GM18858 (cell line): Measurements from ENCODE around the gene MAGI3.
"Not testable (repeated sequence)": the region's sequence is repeated elsewhere in the genome, so short reads cannot be mapped to it uniquely, and the experiment has no call there.

ENCODE experiments used
- ATAC-seq: cut with Tn5 transposase; IDR thresholded peaks from one replicate; pipeline ENCODE4 v1.9.1; 2021; ENCODE audit not compliant: unreplicated experiment

Gene MAGI3

DNA sequence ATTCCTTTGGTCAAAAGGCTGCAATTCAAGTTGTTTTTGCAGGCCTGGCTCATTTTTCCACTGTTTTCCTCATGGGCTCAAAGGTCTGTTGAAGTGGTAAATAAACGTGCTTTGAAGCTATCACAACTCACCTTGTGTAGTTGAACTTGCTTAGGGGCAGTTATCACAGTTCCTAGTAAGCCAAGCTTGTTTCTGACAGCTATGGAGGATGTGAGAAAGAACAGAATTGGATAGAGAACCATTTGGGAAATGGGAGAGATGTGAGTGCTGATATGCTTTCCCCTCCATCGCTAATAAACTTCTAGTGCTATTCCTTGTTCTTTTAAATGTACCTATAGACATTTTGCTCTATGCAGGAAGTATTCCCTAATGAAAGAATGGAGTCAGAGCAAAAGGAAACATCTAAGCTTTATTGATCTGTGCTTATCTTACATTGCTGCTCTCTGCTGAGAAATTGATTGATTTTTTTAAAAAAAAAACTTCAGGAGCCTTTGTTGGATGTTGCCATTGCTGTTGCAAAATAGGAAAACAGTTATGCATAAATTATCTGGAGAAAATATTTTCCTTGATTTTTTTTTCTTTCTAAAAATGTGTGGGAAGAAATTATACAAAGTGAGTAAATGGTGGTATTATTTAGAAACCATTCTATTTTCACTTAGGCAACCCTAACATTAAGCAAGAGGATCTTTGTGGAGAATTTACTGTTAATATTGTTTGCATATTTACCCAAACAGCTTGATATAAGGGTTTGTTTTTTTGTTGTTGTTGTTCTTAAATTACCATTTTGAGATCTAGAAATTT is 118.2 kb downstream of the MAGI3 start:
- ATAC-seq, result no peak

DNA sequence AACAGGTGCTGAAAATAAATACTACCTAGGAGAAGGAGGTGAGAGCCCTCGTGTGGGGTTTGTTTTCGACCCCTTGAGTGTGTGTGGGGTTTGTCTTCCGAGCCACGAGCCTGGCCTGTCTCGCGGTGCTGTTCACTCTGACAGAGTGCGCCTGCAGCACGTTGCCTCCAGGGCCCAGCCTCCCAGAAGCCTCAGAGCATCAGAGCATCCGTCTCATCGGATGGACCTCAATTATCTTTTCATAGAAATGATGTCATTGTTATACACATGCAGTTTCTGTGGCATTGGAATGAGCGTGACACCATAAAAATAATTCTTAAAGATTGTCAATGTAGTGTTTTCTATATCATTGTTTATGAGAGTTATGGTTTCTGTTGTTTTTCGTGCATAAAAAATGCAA is 119.5 kb downstream of the MAGI3 start:
- not testable (repeated sequence) for ATAC-seq

DNA sequence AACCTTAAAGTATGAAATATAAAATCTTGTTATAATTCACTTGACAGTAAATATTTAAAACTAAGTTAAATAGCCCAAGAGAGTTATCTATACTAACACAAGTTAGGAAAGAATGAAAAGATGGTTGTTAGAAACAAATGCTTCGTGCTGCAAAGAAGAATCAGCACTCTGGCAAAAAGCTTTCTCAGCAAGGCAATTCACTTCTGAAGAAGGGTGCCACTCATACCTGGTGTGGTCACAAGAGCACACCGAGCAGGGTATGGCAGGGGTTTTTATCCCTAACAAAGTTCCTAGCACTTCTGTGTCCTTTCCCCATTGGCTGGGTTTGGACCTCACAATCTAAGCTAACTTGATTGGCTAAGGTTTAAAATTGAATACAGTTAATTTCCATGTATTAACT is 121.0 kb downstream of the MAGI3 start:
- no peak for ATAC-seq

DNA sequence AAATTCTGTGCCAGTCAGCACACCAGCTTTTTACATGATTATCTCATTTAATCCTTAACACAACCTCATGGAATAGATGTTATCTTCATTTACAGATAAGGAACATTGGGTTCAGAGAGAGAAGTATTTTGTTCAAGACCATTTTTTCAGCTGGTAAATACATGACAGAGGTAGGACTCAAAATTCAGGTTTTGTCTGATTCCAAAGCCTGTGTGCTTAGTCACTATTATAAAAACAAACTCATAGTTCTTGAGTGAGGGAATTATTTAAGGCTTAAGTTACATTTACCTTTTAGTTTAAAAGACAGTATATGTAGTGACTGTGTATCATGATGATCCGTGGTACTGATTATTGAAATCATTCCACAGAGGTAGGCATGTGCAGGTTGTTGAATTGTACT is 125.2 kb downstream of the MAGI3 start:
- no peak for ATAC-seq

DNA sequence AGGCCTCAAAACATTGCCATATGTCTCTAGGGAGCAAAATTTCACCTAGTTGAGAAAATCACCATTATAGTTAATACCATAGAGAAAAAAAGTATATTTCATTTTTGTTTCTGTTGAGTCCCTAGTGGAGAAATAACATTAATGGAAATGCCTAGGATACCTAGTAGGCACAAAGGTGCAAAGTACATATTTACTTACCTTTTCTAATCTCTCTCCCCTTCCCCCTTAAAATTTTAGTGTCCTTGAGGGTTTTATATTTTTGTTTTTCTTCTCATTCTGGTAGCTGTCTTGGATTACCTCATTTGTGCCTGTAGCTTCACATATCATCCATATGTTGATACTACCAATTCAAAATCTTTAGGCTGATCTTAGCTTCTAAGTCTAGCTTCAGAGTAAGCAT is 127.0 kb downstream of the MAGI3 start:
- ATAC-seq, result no peak

DNA sequence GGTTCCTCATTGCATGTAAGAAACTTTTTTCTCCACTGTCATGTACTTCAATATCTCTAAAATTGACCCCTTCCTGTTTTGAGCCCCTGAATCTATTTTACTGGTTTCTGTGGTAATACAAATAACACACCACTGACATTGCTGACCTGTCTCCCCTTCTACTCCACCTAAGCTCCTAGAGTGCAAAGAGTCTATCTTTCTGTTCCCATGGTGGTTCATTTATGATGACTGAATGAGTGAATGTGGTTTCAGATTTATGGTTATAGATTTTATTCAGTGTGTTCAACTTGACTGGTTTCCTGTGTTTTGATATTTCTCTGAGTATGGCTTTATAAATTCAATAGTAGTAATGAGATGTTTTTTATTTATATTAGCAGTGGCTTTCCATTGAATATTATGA is 127.7 kb downstream of the MAGI3 start:
- no peak for ATAC-seq

DNA sequence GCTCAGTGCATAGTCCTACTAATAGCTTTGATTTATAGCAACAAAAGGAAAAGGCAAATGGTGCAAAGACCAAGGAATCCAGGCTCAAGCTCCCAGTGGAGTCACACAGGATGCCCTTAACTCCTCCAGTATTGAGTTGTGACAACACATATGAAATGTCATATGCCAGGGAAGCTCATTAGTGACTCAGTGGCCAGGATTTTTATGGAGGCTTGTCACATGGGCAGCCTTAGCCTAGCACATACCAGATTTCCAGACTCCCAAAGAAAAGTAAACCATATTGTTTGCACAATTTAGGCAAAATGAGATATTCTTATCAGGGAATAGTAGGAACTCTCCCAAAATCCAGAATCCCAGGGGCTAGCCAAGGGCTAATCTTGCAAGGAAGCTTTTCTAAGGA is 129.2 kb downstream of the MAGI3 start:
- ATAC-seq, result no peak

DNA sequence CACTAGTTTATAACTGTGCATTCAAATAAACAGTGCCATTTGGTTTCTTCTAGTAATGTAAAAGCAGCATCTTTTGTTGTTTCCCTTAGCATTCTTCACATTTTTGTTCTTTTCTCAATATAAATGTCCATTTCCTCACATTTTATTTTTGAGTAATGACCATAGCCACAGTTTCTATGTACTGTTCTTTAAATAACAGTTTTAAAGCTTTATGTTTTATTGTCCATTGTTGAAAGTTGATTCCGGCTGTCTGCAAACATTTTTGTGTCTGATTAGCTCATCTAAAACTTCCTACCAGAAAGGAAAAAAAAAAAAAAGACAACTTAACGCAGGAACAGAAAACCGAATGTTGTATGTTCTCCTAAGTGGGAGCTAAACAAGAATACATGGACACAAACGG is 139.7 kb downstream of the MAGI3 start:
- ATAC-seq, result no peak

DNA sequence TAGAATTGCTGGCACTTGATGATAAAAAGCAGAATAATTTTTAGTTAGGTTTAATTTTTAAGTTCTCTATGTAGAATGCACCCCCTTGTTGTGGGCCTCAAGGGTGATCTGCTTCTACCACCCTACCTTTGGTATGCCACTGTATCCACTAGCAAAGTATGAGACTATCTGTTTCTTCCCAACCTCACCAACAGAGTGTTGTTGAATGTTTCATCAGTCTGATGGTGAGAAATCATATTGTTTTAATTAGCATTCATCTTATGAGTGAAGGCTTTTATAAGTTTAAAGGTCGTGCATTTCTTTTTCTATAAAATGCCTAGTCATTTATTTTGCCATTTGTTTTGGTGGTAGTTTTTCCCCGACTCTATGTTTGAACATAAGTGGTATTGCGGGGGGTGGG is 141.0 kb downstream of the MAGI3 start:
- no peak for ATAC-seq

DNA sequence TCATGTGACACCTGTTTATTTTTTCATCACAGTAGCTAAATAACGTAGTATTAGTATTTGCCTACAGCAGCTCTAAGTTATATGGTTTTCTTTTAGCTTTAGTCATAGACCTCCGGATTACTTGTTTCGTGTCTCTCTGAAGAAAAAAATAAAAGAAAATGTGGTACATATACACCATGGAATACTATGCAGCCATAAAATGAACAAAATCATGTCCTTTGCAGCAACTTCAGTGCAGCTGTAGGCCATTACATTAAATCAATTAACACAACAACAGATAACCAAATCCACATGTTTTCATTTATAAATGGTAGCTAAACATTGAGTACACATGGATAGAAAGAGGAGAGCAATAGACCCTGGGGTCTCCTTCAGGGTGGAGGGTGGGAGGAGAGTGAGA is 142.7 kb downstream of the MAGI3 start:
- ATAC-seq, result no peak

DNA sequence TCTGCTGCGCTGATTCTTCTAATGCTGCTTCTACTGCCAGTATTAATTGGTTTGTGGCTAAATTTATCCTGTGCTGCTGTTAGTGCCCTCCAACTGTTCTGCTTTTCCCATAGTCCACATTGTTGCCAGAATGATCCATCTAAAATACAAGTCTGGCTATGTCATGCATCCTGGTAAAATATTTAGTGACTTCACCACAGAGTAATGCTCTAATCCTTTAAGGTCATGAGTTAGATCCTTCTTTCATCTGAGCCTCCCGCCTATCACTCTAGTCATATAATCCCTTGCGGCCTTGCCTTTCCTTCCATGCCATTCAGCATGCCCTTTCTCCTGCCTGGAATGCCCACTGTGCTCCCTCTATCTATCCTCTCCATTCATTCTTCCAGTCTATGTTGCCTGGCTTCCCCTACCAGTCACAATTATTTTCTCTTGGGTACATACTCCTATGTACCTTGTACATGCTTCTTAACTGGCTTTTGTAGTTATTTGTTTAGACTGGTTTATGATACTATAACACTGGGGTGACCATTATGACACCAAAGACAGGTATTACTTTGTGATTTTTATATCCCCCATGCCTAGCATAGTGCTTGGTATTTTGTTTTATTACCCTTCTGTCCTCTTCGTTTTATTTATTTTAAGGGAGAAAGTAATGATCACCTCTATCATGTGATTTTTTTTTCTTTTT is 144.0 kb downstream of the MAGI3 start:
- ATAC-seq, result no peak

DNA sequence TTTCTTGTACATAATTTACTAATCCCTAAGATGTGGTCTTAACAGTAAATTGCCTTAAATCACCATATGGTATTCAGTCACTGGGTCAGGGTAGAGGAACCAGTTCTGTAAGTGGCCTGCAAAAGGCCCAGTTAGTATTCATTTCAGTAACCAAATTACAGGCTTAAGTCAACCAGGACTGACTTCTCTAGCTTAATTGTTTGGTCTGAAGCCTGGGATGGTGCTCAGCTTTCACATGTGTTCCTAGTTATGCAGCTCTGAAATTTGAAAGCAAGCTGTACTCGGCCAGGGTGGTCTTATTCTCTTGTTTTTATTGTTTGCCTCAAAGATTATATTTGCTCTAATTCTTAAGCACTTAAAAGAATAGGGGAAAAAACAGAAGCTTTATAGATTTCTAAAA is 144.6 kb downstream of the MAGI3 start:
- no peak for ATAC-seq

DNA sequence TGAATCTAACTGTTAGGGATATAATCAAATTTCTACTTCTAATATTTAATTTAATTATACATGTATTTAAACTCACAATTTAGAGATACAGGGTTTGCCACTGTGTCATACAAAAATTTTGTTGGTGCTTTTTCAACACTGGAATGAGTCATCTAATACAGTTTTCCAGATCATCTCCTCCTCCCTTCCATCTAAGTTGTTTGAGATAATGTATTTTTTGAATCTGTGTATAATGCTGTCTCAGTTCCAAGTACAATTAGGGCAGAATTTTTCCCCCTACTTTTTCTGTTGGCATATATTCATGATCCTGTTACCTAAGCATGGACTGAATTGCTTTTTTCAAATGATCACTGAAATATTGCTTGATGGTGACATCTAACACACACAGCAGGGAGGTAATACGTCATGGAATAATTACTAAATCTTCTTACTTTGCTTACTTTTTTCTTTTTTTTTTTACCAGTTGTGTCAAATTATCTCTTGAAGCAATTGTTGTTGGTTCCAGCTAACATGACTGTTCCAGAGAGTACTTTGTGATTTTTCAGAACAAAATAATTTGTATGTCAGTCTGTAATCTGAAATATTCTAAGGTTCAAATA is 146.0 kb downstream of the MAGI3 start:
- no peak for ATAC-seq

DNA sequence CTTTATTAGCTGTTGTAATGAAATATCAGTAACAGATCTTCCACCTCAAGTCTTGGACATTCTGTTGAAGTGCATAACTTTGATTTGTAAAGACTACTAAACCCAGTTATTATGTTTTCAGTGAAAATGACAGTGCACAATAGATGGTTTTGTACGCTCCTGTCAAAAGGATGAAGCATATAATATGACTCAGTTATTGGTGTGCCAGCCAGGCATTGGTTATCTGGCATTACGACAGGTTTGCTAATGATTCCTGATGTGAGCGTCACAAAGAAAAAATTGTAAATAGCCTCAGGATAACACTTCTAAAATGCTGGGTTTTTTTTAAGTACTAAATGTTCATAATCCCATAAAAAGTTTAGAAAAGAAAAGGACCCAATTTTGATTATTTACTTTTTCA is 147.9 kb downstream of the MAGI3 start:
- ATAC-seq, result no peak

DNA sequence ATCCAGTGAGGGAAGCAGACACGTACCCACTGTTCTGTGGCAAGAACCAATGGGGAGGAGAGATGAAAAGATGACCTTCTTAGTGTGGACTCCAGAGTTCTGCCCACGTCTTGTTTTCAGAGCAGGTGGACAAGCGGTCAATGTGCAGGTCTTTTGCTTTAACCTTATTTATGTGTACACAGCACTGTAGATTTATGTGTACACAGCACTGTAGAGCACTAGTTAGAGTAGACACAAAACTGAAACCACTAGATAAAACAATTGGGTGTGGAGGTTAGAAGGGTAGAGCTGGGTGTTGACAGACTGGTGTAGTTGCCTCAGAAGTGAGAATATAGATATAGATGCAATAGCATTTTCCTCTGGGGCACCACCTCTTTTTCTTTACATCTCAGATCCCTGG is 150.0 kb downstream of the MAGI3 start:
- ATAC-seq, result no peak

DNA sequence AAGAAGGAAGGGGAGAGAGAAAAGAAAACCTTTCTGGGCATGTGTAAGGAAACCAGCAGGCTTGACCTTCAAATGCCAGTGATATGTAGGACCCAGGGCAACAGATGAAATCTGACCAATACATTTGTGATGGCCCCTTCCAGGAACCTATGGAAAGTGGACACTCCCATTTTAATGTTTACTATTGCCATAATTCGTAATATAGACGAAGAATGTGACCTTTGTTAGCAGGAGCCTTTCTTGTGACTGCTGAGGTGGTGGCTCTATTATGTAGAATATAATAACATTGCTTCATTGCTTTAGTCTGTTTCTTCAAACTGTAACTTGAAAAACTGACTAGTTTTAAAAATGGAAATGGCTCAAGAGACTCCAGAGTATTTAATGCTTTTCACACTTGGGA is 150.8 kb downstream of the MAGI3 start:
- ATAC-seq, result no peak

DNA sequence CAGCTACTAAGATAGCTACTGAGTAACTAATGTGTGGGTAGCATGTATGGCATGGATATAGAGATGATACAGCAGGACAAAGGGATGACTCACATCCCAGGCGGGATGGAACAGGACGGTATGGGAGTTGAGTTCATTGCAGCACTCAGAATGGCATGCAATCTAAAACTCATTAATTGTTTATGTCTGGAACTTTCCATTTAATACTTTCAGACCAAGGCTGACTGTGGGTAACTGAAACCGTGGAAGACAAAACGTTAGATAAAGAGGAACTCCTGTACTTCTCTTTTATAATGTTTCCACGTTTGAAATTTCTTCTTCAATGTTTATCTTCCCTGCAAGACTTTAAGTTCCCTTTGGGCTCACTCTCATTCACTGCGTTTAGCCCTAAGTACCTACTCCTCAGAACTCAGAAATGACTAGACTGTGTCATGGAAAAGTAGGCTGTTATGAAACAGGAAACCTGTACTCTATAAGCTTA is 151.9 kb downstream of the MAGI3 start:
- ATAC-seq, result no peak

DNA sequence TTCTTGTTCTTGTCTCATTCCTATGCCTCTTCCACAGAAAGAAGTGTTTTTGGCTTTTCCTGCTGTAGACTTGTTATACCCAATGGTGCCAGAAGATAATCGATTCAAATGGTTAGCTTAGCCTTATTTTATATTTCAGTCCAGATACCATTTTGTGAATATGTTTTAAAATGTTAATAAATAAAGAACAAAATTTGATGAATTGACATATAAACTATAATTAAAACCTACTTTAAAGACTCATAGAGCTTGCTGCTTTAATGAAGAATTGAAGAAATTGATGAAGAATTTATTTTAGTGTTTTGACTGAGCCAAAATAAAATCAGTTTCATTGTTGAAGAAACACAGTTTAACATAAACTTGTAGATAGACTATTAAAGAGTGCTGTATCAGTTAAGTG is 152.8 kb downstream of the MAGI3 start:
- ATAC-seq, result no peak

DNA sequence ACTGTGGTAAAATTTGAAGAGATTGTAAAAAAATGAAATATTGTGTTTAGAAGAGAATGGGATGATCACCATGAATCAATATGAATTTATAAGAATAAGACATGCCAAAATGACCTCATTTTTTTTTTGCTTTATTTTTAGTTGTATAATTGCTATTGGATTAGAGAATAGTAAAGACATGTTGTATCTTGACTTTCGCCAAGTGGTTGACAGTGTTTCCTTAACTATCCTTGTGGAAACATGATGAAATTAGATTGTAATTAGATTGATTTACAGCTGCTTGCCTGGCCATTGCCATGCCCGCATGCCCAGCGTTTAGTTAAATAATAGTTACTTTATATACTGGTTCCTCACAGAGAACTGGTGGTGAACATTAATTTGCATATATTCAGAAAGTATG is 154.9 kb downstream of the MAGI3 start:
- ATAC-seq, result no peak

DNA sequence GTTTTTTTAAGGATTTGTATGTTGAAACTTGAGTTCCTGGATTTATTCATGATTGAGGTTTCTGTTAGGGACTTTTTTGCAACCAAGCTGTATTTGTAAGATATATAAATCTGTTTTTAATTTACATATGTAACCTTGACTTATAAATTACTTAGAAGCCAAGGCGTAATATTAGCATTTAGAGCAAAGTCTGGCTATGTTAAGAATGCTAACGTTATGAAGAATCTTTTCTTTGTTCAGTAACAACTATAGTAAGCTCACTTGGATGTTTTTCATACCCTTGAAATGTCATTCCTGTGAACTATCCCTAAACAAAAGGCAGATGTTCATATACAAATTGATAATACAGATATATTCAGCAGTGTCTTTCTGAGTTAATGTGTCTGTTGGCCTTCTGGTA is 155.3 kb downstream of the MAGI3 start:
- no peak for ATAC-seq

DNA sequence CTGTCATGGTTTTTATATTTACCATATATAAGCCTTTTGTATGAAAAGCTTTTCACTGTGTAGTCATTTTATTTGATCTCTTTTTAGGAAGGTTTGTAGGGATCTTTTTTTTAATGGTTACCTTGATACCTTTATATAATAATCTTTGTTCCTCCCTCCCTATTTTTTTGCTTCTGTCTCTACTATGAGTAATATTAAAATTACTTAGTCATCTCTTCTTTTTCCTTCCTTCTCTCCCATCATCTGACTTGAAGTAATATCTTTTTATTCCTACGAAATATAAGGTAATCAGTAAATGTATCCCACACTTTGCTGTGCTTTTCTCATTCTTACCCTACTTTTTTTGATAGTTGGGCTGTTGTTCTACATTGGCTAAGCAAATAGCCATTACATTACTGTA is 161.4 kb downstream of the MAGI3 start:
- ATAC-seq, result no peak

DNA sequence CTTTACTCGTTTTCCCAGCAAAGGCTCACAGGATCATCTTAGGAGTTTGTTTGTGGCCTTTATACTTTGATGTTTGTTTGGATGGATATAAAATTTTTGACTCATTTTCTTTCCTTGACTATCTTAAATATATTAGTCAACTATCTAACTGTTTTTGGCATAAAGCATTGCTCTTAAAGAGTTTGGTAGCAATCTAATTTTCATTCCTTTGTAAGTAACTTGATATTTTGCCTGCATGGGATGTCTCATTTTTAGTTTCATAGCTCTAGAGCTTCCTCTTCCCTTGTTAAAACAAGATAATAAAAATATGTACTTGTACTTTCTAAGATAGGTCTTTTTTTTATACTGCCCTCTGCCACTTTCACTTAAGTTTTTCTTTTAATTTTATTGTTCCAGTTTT is 161.9 kb downstream of the MAGI3 start:
- no peak for ATAC-seq
